T-helper 2 cell treated with Interferon-gamma antibody and Interleukin-4, amounts not matched to agents 100 ng/mL and 5 ng/mL, for 36 hours (primary cell): Measurements from ENCODE around the gene CYP2D6. TPM values are rescaled to one million over a fixed set of nuclear protein-coding genes. Genes with fewer than 3 reads are reported as not detected.
"Not testable (repeated sequence)": the region's sequence is repeated elsewhere in the genome, so short reads cannot be mapped to it uniquely, and the experiment has no call there.

Experiments used
- intact Hi-C: fragments of 100-400 bp; cut with micrococcal nuclease; formaldehyde crosslinking; loops from one replicate; pipeline ENCODE4 v1.15.1; 2023
- total RNA-seq: library from RNA; stranded (reverse); gene quantifications from 2 replicates; pipeline ENCODE4 v1.2.3, GENCODE V29; 2022

CYP2D6 gene
- total RNA-seq, 1 donor from 2014 or later, result 5.8 TPM

- intact Hi-C loops, result no loop called here
Observed at GRCh38 chr22:42160251-42160650, 29.6 kb upstream of the CYP2D6 start.

GRCh38 chr22:42158456-42159132 lies 28.0 kb upstream of the CYP2D6 start:
- intact Hi-C loops, result no loop called here

- intact Hi-C loops, result no loop called here
Observed at GRCh38 chr22:42156598-42156997, 26.0 kb upstream of the CYP2D6 start.

GRCh38 chr22:42156121-42156520 lies 25.5 kb upstream of the CYP2D6 start:
- intact Hi-C loops, result no loop called here

- intact Hi-C loops, result no loop called here
Observed at GRCh38 chr22:42155053-42155543, 24.5 kb upstream of the CYP2D6 start.

- intact Hi-C loops, result no loop called here
Observed at GRCh38 chr22:42154293-42155052, 23.9 kb upstream of the CYP2D6 start.

GRCh38 chr22:42152661-42153270 lies 22.2 kb upstream of the CYP2D6 start:
- intact Hi-C loops, result no loop called here

- intact Hi-C loops, result no loop called here
Observed at GRCh38 chr22:42151924-42152635, 21.5 kb upstream of the CYP2D6 start.

- intact Hi-C loops, result no loop called here
Observed at GRCh38 chr22:42150727-42151590, 20.3 kb upstream of the CYP2D6 start.

- intact Hi-C loops, result not testable (repeated sequence)
Observed at GRCh38 chr22:42149798-42150197, 19.2 kb upstream of the CYP2D6 start.

- intact Hi-C loops, result no loop called here
Observed at GRCh38 chr22:42145175-42145574, 14.6 kb upstream of the CYP2D6 start.

- intact Hi-C loops, result not testable (repeated sequence)
Observed at GRCh38 chr22:42143859-42144822, 13.5 kb upstream of the CYP2D6 start.

- intact Hi-C loops, result no loop called here
Observed at GRCh38 chr22:42142771-42143461, 12.3 kb upstream of the CYP2D6 start.

- intact Hi-C loops, result not testable (repeated sequence)
Observed at GRCh38 chr22:42141307-42142057, 10.9 kb upstream of the CYP2D6 start.

GRCh38 chr22:42140153-42140552 lies 9.5 kb upstream of the CYP2D6 start:
- intact Hi-C loops, result not testable (repeated sequence)

GRCh38 chr22:42139508-42139907 lies 8.9 kb upstream of the CYP2D6 start:
- intact Hi-C loops, result not testable (repeated sequence)

- intact Hi-C loops, result no loop called here
Observed at GRCh38 chr22:42138972-42139371, 8.4 kb upstream of the CYP2D6 start.

GRCh38 chr22:42138122-42138770 lies 7.6 kb upstream of the CYP2D6 start:
- intact Hi-C loops, result no loop called here
